Measurements from ENCODE around the gene PRDX5. TPM values are rescaled to one million over a fixed set of nuclear protein-coding genes. Genes with fewer than 3 reads are reported as not detected.
A peak's percentile ranks its signal among the peaks of the same experiment; 100 is the strongest.

The PRDX5 gene
- total and polyA plus RNA-seq, 9 of the 15 experiments (the other 6 are each of a cell fraction or from before 2014, with no cell fraction given), result 40.8 to 327 (median 204) TPM

GRCh38 chr11:64305691-64306562 lies 12.0 kb upstream of the PRDX5 start (continued):
- TF ChIP-seq NUFIP1 (IDR thresholded peaks at IDR 0.05; ENCODE audit: partially characterized antibody), result no peak
- no peak for TF ChIP-seq MCM5 (IDR thresholded peaks at IDR 0.05; ENCODE audit: low read depth)
- no peak for TF ChIP-seq MCM7 (IDR thresholded peaks at IDR 0.05)
- TF ChIP-seq SRSF1 (IDR thresholded peaks at IDR 0.05; ENCODE audit: low read depth, low read length), result no peak
- TF ChIP-seq EP300 (IDR thresholded peaks at IDR 0.05; ENCODE audit: low read length), result no peak; the same call in 1 of the 2 replicates
- no peak for TF ChIP-seq HNRNPH1 (optimal IDR thresholded peaks at IDR 0.05; ENCODE audit: low read depth, low read length)
- TF ChIP-seq ZNF436 (CRISPR knock-in tag; IDR thresholded peaks at IDR 0.05), result no peak
- no peak for TF ChIP-seq TCF7L2 (IDR thresholded peaks at IDR 0.05; ENCODE audit: low read depth, low read length)
- TF ChIP-seq, protein P1, sequence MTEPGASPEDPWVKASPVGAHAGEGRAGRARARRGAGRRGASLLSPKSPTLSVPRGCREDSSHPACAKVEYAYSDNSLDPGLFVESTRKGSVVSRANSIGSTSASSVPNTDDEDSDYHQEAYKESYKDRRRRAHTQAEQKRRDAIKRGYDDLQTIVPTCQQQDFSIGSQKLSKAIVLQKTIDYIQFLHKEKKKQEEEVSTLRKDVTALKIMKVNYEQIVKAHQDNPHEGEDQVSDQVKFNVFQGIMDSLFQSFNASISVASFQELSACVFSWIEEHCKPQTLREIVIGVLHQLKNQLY (CRISPR knock-in tag; conservative IDR thresholded peaks at IDR 0.05), result no peak
- TF ChIP-seq MAX (CRISPR knock-in tag; IDR thresholded peaks at IDR 0.05), result peak; percentile 86
- no peak for TF ChIP-seq TARDBP (IDR thresholded peaks at IDR 0.05)
- TF ChIP-seq USF2 (CRISPR knock-in tag; IDR thresholded peaks at IDR 0.05), result peak; percentile 46; the same call in 1 of the 2 replicates
- no peak for TF ChIP-seq RBM14 (IDR thresholded peaks at IDR 0.05; ENCODE audit: borderline replicate concordance, insufficient read depth, low read depth, low read length)
- peak; percentile 97 for TF ChIP-seq ZBTB7A (IDR thresholded peaks at IDR 0.05; ENCODE audit: borderline replicate concordance, control insufficient read depth, low read depth, low read length)
- TF ChIP-seq HNRNPUL1 (IDR thresholded peaks at IDR 0.05; ENCODE audit: low read length), result no peak
- TF ChIP-seq, protein P2, sequence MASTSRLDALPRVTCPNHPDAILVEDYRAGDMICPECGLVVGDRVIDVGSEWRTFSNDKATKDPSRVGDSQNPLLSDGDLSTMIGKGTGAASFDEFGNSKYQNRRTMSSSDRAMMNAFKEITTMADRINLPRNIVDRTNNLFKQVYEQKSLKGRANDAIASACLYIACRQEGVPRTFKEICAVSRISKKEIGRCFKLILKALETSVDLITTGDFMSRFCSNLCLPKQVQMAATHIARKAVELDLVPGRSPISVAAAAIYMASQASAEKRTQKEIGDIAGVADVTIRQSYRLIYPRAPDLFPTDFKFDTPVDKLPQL (IDR thresholded peaks at IDR 0.05; ENCODE audit: extremely low read depth, insufficient read length), result no peak
- no peak for TF ChIP-seq STAT6 (CRISPR knock-in tag; IDR thresholded peaks at IDR 0.05)
- no peak for TF ChIP-seq ZNF785 (CRISPR knock-in tag; IDR thresholded peaks at IDR 0.05)
- TF ChIP-seq ZNF143 (CRISPR knock-in tag; IDR thresholded peaks at IDR 0.05), result peak; percentile 45; the same call in 1 of the 2 replicates
- no peak for TF ChIP-seq SMARCA5 (IDR thresholded peaks at IDR 0.05)
- no peak for TF ChIP-seq ZNF551 (CRISPR knock-in tag; IDR thresholded peaks at IDR 0.05)
- no peak for TF ChIP-seq ILK (tag; IDR thresholded peaks at IDR 0.05; ENCODE audit: borderline replicate concordance, low read depth)
- TF ChIP-seq ERF (CRISPR knock-in tag; IDR thresholded peaks at IDR 0.05), result no peak
- TF ChIP-seq ZNF311 (CRISPR knock-in tag; IDR thresholded peaks at IDR 0.05), result no peak
- TF ChIP-seq COPS2 (conservative IDR thresholded peaks at IDR 0.05), result no peak
